BE2C (cell line): Measurements from ENCODE around the gene DNAH14. TPM values are rescaled to one million over a fixed set of nuclear protein-coding genes. Genes with fewer than 3 reads are reported as not detected.
"Not testable (repeated sequence)": the region's sequence is repeated elsewhere in the genome, so short reads cannot be mapped to it uniquely, and the experiment has no call there.

Experiments used
- DNase-seq: peaks from one replicate; pipeline ENCODE4 v3.0.0-alpha.2; 2020
- H3K27me3 ChIP-seq: fragments of 250-450 bp; sonication (Bioruptor Pico); 2 replicates; pipeline ENCODE4 v1.5.1; 2020; ENCODE audit warnings: mild to moderate bottlenecking
- H3K36me3 ChIP-seq: fragments of 250-450 bp; sonication (Bioruptor Pico); 2 replicates; pipeline ENCODE4 v1.5.1; 2020; ENCODE audit warnings: mild to moderate bottlenecking
- H3K4me1 ChIP-seq: fragments of 250-450 bp; sonication (Bioruptor Pico); 2 replicates; pipeline ENCODE4 v1.5.1; 2020
- H3K4me3 ChIP-seq: 2 replicates; pipeline ENCODE4 v1.5.1; 2011; ENCODE audit warnings: low read depth, low read length
- H3K9me3 ChIP-seq: fragments of 250-450 bp; sonication (Bioruptor Pico); 2 replicates; pipeline ENCODE4 v1.5.1; 2020
- CTCF ChIP-seq: IDR thresholded peaks from 2 replicates; pipeline ENCODE4 v1.5.1; 2012; ENCODE audit warnings: mild to moderate bottlenecking, low read depth, low read length
- polyA plus RNA-seq: library from polyadenylated mRNA; unstranded; fragments of >200 nt; gene quantifications from one replicate; pipeline ENCODE4 v1.2.1, GENCODE V29; 2012; ENCODE audit warnings: low read depth, missing spikeins; ENCODE audit not compliant: insufficient read length, insufficient read depth

Gene DNAH14
- polyA plus RNA-seq: 9.7 TPM

- Histone ChIP-seq H3K4me1 (no peaks in the 10 kb centered on the region), H3K4me3 (peak within 1 kb of the TSS; percentile 65), H3K9me3 (no peaks in the 10 kb centered on the region), H3K27me3 (no peaks in the 10 kb centered on the region), H3K36me3 (no peaks in the 10 kb centered on the region)
- TF ChIP-seq CTCF: no peak
- peak; percentile 87 for DNase-seq
Observed at GRCh38 chr1:224929335-224930237, at the start of gene DNAH14. TSS of gene DNAH14 (plus strand) at chr1:224929675. CDS start at chr1:224952703, 23,028 bp downstream.

GRCh38 chr1:224880593-224881307 lies 48.7 kb upstream of the DNAH14 start:
- Histone ChIP-seq H3K36me3 (no peaks in the 10 kb centered on the region), H3K4me3 (no peak overlapping the region), H3K4me1 (no peaks in the 10 kb centered on the region), H3K27me3 (no peaks in the 10 kb centered on the region; the same call in 1 of the 2 replicates), H3K9me3 (no peaks in the 10 kb centered on the region; the same call in 1 of the 2 replicates)
- no peak for TF ChIP-seq CTCF
- DNase-seq: no peak

- not testable (repeated sequence) for DNase-seq, H3K27me3 ChIP-seq, H3K4me3 ChIP-seq, H3K36me3 ChIP-seq, H3K9me3 ChIP-seq, H3K4me1 ChIP-seq
Observed at GRCh38 chr1:224881308-224881692, 48.2 kb upstream of the DNAH14 start.

- no peak for DNase-seq
- Histone ChIP-seq H3K9me3 (no peaks in the 10 kb centered on the region; the same call in 1 of the 2 replicates), H3K27me3 (no peaks in the 10 kb centered on the region; the same call in 1 of the 2 replicates), H3K36me3 (no peaks in the 10 kb centered on the region), H3K4me1 (no peaks in the 10 kb centered on the region), H3K4me3 (no peak overlapping the region)
- no peak for TF ChIP-seq CTCF
Observed at GRCh38 chr1:224881762-224882211, 47.7 kb upstream of the DNAH14 start.

- Histone ChIP-seq H3K36me3 (no peaks in the 10 kb centered on the region), H3K27me3 (no peaks in the 10 kb centered on the region; the same call in 1 of the 2 replicates), H3K4me1 (no peaks in the 10 kb centered on the region), H3K4me3 (no peak overlapping the region), H3K9me3 (no peaks in the 10 kb centered on the region; the same call in 1 of the 2 replicates)
- no peak for DNase-seq
- TF ChIP-seq CTCF: no peak
Observed at GRCh38 chr1:224882264-224882663, 47.2 kb upstream of the DNAH14 start.

GRCh38 chr1:224883091-224883490 lies 46.4 kb upstream of the DNAH14 start:
- no peak for DNase-seq
- H3K9me3 ChIP-seq: no peaks in the 10 kb centered on the region; the same call in 1 of the 2 replicates
- no peaks in the 10 kb centered on the region; the same call in 1 of the 2 replicates for H3K27me3 ChIP-seq

More at GRCh38 chr1:224883091-224883490, 46.4 kb upstream of the DNAH14 start:
- Histone ChIP-seq H3K4me3 (no peak overlapping the region), H3K4me1 (no peaks in the 10 kb centered on the region), H3K36me3 (no peaks in the 10 kb centered on the region)
- no peak for TF ChIP-seq CTCF
